Astrocyte of the hippocampus (primary cell): Measurements from ENCODE around the gene ASIC5.
A peak's percentile ranks its signal among the peaks of the same experiment; 100 is the strongest.
"Not testable (repeated sequence)": the region's sequence is repeated elsewhere in the genome, so short reads cannot be mapped to it uniquely, and the experiment has no call there.

ENCODE experiments used
- DNase-seq: peaks from one replicate; pipeline ENCODE4 v3.0.0; 2011; ENCODE audit warnings: low read depth, low spot score

ASIC5 gene

GRCh38 chr4:155866177-155866576, at the start of gene ASIC5:
Gene ASIC5, minus strand, starts transcription at chr4:155866277. Its CDS starts 51 bp downstream, at chr4:155866226.
- no peak for DNase-seq

GRCh38 chr4:155914782-155915181, 48.7 kb upstream of the ASIC5 start:
- DNase-seq = peak; percentile 41

GRCh38 chr4:155911905-155912304, 45.8 kb upstream of the ASIC5 start:
- no peak for DNase-seq

GRCh38 chr4:155909615-155910226, 43.6 kb upstream of the ASIC5 start:
- no peak for DNase-seq

GRCh38 chr4:155908187-155909139, 42.4 kb upstream of the ASIC5 start:
- no peak for DNase-seq

GRCh38 chr4:155907556-155907955, 41.5 kb upstream of the ASIC5 start:
- no peak for DNase-seq

GRCh38 chr4:155906554-155907247, 40.6 kb upstream of the ASIC5 start:
- DNase-seq = peak; percentile 97

- DNase-seq = no peak
Measured at GRCh38 chr4:155904331-155904730, 38.3 kb upstream of the ASIC5 start.

GRCh38 chr4:155903453-155903852, 37.4 kb upstream of the ASIC5 start, which contains the start of gene TDO2:
Gene TDO2, plus strand, starts transcription at chr4:155903696. Its CDS starts 63 bp downstream, at chr4:155903759.
- peak; percentile 20 for DNase-seq

GRCh38 chr4:155901013-155901412, 34.9 kb upstream of the ASIC5 start:
- no peak for DNase-seq

GRCh38 chr4:155900381-155900780, 34.3 kb upstream of the ASIC5 start:
- peak; percentile 41 for DNase-seq

GRCh38 chr4:155899891-155900290, 33.8 kb upstream of the ASIC5 start:
- DNase-seq = no peak

- DNase-seq = not testable (repeated sequence)
Measured at GRCh38 chr4:155898371-155898770, 32.3 kb upstream of the ASIC5 start.

GRCh38 chr4:155891058-155891457, 25.0 kb upstream of the ASIC5 start:
- no peak for DNase-seq

GRCh38 chr4:155889946-155890345, 23.9 kb upstream of the ASIC5 start:
- DNase-seq = no peak

GRCh38 chr4:155889031-155889793, 23.1 kb upstream of the ASIC5 start:
- DNase-seq = peak; percentile 75

- DNase-seq = no peak
Measured at GRCh38 chr4:155887847-155888570, 21.9 kb upstream of the ASIC5 start.

- DNase-seq = no peak
Measured at GRCh38 chr4:155887045-155887444, 21.0 kb upstream of the ASIC5 start.

- peak; percentile 9 for DNase-seq
Measured at GRCh38 chr4:155885666-155886065, 19.6 kb upstream of the ASIC5 start.

- no peak for DNase-seq
Measured at GRCh38 chr4:155883895-155884294, 17.8 kb upstream of the ASIC5 start.

- DNase-seq = no peak
Measured at GRCh38 chr4:155881555-155881954, 15.5 kb upstream of the ASIC5 start.
